Measurements from ENCODE around the gene IFIT2.
A peak's percentile ranks its signal among the peaks of the same experiment; 100 is the strongest.
"Not testable (repeated sequence)": the region's sequence is repeated elsewhere in the genome, so short reads cannot be mapped to it uniquely, and the experiment has no call there.

The IFIT2 gene, protein sequence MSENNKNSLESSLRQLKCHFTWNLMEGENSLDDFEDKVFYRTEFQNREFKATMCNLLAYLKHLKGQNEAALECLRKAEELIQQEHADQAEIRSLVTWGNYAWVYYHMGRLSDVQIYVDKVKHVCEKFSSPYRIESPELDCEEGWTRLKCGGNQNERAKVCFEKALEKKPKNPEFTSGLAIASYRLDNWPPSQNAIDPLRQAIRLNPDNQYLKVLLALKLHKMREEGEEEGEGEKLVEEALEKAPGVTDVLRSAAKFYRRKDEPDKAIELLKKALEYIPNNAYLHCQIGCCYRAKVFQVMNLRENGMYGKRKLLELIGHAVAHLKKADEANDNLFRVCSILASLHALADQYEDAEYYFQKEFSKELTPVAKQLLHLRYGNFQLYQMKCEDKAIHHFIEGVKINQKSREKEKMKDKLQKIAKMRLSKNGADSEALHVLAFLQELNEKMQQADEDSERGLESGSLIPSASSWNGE

DNA sequence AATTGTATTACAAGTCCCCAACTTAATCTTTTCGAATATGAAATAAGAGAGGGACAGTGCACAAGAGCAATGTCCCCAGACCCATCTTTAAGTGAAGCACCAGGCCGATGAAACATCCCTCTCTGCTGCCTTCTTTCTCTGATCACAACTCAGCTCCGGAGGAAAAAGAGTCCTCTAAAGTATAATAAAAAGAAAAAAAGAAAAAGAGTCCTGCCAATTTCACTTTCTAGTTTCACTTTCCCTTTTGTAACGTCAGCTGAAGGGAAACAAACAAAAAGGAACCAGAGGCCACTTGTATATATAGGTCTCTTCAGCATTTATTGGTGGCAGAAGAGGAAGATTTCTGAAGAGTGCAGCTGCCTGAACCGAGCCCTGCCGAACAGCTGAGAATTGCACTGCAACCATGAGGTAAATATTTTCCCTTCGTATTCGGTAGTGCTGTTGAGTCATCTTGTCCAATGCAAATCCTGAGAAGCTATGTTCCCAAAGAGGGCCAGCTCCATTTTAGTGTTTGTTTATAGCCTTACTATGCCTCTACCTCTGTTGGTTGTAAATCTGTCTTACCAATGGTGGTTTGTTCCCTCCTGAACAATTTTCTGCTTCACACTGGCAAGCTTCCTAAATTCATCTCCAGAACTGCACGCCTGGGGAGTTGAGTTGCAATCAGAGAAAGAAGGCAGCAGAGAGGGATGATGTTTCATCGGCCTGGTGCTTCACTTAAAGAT lies at the start of gene IFIT2:
TSS of gene IFIT2 (plus strand) at position 326 of the 725 bp plus-strand sequence. CDS start at position 404, 78 bp downstream.
- peak; percentile 15 for DNase-seq (ENCODE audit: low read depth)

DNA sequence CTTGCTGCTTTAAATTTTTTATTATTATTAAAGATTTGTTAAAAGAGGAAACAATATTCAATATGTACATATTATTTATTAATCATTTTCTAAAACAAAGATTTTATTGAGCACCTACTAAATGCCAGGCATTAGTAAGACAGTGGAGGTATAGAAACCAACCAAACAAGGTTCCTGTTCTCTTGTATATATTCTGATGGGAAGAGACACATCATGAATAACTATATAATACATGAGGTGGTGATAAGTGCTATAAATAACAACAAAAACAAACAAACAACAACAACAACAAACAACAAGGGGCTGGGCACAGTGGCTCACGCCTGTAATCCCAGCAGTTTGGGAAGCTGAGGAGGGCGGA lies 49.6 kb upstream of the IFIT2 start:
- no peak for DNase-seq (ENCODE audit: low read depth)

DNA sequence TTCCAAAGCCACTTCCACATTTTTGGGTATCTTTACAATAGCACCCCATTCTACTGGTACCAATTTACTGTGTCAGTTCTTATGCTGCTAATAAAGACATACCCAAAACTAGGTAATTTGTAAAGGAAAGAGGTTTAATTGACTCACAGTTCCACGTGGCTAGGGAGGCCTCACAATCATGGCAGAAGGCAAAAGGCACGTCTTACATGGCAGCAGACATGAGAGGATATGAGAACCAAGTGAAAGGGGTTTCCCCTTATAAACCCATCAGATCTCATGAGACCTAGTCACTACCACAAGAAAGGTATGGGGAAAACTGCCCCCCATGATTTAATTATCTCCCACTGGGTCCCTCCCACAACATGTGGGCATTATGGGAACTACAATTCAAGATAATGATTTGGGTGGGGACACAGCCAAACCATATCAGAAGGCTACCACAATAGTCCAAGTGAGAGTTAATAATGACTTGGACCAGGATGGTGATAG lies 46.7 kb upstream of the IFIT2 start:
- not testable (repeated sequence) for DNase-seq (ENCODE audit: low read depth)

DNA sequence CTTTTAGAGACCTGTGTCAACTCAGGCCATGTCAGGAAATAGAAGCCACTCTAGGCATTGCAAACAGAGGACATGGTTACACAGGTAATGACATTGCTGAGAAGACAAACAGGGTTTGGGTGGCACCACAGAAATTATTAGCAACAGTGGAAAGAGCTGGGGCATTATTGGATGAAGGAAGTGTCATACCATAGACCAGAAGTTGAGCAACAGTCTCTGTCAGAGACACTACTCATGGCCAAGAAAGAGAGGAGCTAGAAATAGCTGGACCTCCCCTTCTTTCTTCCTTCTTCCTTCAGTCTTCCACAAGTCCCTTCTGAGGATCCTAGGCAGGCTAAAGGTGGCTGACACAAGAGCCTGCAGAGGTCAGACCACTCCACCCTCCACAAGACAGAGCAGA lies 46.1 kb upstream of the IFIT2 start:
- no peak for DNase-seq (ENCODE audit: low read depth)

DNA sequence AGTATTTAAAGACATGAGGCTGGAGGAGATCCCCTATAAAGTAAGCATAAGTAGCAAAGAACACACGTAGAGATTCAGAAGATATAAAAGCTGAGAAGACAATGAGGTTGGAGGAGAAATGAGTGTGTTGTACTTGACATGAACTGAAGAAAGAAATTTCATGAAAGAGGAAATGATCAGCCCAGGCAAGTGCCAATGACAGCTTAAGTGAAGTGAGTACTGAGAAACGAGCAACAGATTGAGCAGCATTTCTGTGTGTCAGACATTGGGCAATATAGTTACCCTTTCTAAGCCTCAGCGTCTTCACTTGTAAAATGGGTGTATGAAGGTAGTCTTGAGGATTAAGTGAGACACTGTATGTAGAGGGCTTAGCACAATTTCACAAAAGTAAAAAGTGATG lies 45.5 kb upstream of the IFIT2 start:
- DNase-seq (ENCODE audit: low read depth), result no peak

DNA sequence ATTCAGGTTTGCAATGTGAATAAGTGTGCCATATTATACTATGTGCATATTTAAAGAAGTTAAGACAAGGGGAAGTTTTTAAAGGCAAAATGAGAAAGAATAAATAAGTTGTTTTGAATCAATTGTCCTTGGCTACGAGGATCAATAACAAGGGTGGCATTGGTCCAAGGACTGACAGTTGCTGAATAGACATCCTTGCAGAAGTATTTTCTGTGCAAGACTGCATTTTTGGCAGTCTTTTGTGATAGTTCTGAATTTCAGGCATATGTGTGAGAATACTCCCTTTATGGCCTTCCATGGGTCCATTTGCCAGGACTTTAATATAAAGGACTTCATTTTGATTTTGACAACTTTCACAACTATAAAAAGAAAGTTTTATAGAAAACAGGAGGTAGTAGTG lies 44.9 kb upstream of the IFIT2 start:
- DNase-seq (ENCODE audit: low read depth), result no peak

DNA sequence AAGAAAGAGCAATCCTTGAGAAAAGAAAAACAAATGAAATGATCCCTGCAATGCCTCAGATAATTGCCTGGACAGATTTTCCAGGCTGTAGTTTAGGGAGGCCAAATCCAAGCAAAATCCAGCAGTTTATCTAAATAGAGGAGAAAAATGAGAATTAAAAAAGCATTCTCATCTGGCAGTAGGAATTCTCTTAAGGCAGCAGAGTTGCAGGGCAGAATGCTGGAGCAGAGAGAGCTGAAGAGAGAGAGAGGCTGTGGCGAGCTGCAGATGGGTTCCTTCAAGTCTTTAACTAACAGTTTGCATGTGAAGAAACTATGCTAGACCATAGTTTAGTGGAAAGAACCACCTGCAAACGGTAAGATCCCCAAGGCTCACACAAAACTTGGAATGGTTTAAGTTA lies 44.3 kb upstream of the IFIT2 start:
- no peak for DNase-seq (ENCODE audit: low read depth)

DNA sequence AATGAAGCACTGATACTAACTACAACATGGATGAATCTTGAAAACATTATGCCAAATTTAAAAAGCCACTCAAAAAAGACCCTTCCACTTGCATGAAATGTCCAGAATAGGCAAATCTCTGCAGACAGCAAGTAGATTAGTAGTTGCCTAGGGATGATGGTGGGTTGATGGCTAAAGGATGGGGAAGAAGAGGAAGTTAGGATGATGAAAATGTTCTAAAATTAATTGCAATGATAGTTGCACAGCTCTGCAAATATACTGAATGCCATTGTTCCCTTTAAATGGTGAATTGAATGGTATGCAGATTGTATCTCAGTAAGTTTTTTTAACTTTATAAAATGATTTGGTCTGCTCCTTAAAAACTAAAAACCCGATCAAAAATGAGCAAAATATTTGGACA lies 43.0 kb upstream of the IFIT2 start:
- DNase-seq (ENCODE audit: low read depth), result no peak

DNA sequence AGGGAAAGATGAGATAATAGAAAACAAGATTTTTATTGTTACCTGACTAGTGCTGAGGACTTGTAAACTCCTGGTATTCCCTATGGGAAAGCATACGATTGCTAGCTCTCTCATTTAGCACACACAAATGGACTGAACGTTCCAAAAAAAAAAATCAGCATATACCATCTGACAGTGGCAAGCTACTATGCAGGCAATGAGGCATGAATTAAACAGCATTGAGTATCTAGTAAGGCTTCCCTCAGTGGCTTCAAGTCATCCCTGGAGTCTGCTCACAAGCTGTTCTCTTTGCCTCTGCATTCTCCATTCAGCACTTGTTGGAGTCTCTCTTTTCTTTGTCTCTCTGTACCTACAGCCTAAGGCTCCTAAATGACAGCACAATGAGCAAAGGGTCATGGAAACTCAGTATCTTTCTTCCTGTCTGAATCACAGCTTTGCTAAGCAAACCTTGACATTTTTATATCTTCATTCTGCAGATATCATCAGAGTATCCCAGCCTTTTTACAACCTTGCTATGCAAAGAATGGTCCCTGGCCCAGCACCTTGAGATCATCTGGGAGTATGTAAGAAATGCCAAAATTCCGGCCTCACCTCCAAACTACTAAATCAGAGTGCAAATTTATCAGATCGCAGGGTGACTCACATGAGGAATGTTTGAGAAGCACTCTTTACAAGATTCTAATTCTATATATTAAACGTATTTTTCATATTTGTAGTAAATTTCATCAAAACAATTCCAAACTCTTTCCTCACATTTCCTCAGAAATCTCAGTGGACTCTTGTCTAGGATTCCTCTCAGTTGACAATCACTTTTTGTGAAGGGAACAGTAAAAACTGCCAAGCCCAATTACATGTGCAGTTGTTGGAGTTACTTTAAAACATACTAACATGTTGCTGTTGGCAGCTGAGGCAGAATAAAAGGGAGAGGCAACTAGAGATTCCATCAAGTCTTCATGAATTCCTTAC lies 39.5 kb upstream of the IFIT2 start:
- DNase-seq (ENCODE audit: low read depth), result no peak

DNA sequence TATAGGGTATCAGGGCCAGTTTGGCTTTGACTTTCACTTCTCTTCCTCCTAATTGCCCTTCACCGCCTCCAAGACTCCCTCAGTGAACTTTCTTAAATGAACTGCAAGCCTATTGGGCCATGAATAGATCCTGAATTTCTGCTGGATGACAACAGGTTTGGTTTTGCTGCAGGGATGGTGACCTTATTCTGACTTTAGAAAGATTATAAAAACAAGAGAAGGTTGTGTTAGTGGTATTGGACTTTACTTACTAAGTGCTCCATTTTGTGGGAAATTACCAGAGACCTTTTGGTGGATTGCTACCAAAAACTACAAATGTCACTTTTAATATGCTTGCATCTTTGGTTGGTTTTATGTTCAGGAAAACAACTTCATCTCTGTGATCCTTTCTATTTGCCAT lies 38.8 kb upstream of the IFIT2 start:
- DNase-seq (ENCODE audit: low read depth), result no peak

DNA sequence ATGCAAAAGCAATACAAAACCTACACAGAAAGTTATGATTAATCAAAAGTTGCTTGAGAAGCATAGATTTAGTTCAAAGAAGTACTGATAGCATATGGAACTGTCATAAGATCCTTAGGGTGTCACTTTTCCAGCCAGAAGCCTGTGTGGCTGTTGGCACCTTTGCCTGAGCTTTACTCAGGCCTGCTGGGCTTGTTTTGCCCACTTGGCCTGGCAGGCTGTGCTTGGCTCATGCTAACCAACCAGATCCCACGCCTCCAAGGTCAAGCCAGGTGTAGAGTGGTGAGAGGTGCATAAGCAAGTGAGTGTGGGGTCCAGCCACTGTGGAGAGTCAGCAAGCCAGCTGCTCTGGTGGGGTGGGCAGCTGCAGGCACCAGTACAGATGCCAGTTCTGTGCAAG lies 38.3 kb upstream of the IFIT2 start:
- DNase-seq (ENCODE audit: low read depth), result no peak

DNA sequence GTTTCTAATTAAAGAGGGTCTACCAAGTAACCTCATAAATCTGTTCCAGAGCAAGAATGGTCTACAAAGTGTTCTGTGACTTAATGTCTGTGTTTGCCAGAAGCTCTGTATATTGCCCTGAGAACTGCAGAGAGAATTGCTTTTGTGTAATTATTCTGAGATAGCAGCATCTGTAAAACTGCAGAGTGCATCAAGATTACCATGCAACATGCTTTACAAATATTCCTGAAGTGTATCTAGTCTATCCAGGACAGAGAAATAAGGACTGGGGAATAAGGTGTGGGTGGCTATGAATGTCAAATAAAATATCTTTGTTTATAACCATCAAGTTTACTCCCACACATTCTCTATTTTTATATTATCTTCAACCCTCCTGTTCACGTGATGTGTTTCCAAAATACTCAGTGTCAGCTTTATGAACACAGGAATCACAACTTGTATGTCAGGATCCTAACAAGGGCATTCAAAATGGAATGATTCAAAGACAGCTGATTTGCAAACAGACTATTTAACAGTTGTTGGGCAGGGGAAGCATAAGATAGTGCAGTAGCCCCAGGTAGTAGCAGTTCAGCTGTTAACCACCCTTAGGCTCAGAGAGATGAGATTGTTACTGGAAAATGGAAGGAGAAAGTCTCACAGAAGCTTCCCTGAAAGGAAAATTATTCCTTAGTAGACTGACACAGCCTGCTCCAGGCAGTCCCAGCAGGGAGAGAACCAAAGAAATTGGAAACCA lies 35.0 kb upstream of the IFIT2 start:
- no peak for DNase-seq (ENCODE audit: low read depth)

DNA sequence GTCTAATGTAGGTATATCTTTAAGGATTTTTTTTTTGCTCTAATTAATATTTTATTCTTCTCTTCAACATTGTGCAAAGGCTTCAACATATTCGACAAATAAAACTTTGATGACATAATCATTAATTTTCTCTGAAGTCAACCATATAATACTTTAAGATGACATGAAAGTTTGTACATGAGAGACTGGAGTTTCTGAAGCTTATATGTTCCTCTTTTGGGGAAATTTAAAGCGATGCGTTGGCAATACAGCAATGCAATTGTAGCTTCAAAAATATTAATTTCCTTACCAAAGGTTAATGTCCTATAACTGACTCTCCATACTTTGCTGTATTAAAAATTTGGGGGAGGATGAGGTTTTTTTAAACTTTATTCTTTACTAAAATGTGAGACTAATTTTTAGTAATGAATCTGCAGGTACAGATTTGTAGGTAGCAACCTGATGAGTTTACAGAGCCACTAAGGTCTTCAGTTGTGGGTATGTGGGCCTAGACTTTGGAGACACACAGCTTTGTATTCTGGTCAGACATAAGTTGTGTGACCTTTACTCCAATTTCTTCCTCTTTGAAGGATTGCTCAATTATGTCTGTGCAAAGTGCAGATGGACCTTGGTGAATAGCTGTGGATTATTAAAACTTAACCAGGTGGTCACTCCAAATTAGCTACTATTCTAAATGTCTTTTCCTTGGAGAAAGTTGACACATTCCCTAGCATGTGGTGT lies 32.3 kb upstream of the IFIT2 start:
- DNase-seq (ENCODE audit: low read depth), result no peak

DNA sequence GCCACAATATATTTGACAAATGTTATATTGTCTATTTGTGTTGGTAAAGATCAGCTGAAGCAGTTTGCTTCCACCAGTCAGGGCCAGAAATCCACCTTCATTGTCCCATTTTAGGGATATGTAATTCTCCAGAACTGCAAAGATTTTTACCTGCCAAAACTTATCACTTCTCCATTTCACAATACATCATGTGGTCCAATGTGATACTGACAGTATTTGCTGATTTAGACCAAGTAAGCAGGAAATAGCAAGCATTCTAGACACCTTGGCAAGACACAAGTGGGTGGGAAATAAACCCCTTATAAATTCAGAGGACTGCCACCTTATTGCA lies 31.7 kb upstream of the IFIT2 start:
- DNase-seq (ENCODE audit: low read depth), result no peak

DNA sequence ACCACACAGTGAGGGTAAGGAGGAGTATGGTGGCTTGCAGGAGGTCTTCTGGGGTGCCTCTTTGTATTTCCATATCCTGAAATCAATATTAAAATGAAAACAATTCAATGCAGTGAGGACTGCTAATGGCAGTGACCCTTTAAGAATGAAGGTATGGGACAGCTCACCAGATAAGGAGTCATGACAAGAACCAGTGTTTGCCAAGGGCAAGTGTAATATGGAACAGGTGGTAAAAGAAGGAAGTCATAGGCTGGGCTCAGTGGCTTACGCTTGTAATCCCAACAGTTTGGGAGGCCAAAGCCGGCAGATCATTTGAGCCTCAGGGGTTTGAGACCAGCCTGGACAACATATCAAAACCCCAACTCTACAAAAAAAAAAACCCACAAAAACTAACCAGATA lies 30.3 kb upstream of the IFIT2 start:
- no peak for DNase-seq (ENCODE audit: low read depth)

DNA sequence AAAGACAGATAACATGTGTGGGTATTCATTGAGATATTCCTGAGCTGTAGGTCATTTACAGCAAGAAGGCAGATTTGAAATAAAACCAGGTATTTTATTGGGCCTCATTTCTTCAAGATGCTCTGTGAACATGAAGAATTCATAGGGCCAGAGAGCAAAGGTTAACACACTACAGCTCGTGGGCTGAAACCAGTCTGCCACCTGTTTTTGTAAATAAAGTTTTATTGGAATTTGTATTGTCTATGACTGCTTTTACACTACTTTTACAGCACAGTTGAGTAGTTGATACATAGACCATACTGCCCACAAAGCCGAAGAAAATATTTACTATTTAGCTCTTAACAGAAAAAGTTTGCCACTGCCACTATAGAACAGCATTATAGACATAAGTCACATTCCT lies 28.2 kb upstream of the IFIT2 start:
- no peak for DNase-seq (ENCODE audit: low read depth)

DNA sequence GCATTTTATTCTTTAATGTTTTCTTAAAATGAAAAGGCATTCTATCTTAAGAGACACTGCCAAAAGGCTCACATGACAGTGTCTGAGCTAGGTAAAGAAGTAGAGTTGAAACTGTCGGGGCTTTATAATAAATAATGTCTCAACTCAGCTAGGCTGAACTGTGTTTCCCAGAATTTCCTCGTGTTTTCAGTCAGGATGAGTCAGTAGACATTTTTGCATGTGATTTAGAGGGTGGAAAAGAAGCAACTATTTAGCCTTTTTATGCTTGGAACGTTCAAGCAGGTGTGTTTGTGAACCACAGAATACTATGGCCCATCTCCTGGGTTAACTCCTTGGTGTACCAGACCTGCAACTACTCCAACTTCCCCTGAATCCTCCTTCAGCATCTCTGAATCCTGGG lies 26.9 kb upstream of the IFIT2 start:
- DNase-seq (ENCODE audit: low read depth), result no peak

DNA sequence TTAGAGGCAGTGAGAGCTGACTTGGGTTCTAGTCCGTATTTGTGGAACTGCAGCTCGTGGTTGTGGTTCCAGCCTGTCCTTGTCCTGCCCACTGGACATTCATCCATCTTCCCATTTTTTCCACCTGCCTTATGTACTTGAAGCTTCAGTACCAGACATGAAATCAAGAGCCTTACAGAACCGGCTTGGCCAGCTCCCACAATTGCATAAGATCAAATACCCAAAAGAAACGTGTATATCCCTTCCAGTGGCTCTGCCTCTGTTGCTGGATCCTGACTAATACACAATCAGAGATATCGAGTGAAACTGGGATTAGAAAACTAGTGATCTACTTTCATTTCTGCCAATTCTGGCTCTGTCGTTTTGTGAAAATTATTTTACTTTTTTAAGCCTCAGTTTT lies 26.5 kb upstream of the IFIT2 start:
- DNase-seq (ENCODE audit: low read depth), result no peak

DNA sequence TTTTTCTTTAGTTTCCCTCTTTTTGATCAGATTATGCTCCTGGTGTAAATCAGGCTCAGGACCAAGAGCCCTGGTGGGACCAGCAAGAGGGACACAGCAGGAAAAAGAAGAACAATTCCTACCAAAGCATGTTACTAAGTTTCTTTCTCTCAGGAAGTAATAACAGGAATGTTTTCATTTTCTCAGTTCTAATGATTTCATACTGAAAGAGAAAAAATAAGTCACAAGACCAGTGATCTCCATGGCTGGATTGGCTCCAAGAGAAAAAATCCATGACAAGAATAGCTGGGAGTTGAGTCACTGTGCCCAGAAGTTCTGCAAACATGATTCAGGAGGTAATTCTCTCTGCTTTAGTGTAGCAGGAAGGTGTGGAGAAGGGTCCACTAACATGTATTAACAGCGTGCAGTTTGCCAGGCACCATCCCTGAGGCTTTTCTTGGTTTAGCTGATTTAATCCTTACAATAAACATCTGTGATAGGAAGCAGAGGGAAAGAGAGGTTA lies 23.8 kb upstream of the IFIT2 start:
- DNase-seq (ENCODE audit: low read depth), result no peak

DNA sequence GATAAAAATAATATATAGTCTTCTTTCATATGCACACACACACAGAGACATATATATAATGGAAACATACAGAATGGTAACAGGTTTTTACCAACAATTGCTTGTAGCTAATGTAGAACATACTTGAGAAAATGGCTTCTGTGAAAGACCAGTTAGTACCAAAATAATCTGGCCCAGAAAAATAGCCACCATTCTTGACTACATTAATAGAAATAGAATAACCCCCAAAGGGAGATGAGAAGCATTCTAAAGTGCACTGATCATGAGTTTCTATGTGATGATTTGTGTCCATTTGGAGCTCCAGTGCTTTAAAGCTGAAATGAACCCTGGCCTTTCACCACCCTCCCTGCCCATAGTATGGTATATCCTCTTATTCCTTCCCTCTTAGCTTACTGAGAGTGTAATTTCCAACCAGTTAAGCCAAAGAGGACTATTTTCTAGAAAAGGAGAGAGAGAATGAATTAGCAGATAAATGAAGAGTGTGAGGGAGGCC lies 22.9 kb upstream of the IFIT2 start:
- no peak for DNase-seq (ENCODE audit: low read depth)

DNA sequence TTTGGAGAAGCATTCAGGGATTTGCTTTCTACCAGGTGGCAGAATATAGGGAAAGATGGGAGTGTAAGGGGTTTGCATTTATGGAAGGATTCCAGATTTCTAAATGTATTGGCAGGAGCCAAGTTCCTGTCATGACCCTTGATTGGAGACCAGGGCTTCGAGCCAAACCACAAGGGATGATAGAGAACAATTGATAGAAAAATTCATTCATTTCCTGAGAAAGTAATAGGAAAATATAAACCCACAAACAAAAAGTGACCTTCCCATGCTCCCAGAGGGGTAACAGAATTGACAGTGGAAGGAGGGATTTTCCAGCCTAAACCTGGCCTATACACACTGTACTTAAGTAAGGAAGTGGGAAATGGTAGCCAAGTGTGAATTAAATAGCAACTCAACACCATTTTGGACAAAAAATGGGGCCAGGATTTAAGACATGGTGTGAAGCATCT lies 22.4 kb upstream of the IFIT2 start:
- no peak for DNase-seq (ENCODE audit: low read depth)

All from stimulated activated CD4-positive, alpha-beta T cell treated with anti-CD3 and anti-CD28 coated beads, Interleukin-2, amount 100 ng/mL, for 4 hours (primary cell).